NCI-H128 (cell line): ENCODE results near the gene USP10.

Experiments
- DNase-seq: peaks from one replicate; lab custom pipeline; 2025; ENCODE audit not compliant: unreplicated experiment; lab: John Stamatoyannopoulos, UW

USP10 gene

GRCh38 chr16:84768808-84769197 is 69.0 kb downstream of the USP10 start:
- DNase-seq = no peak

- DNase-seq = no peak
These were observed 69.6 kb downstream of the USP10 start for GRCh38 chr16:84769416-84769815.

DNA sequence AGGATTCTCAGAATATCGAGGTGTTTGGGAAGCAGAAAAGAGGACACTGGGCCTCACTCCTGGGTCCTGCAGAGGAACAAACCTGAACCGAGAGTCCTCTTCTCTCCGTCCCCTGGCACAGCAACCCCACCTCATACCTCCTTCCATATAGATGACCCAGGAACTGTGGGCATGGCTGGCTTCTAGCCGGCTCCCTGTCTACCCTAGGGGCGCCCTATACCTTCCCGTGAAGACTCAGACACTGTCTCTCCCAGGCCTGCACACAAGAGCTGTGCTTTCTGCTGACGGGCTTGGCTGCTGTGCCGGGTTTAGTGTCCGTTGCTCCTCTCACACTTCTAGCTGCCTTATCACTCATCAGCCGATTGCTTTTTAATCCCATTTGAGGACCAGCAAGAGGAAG is 73.5 kb downstream of the USP10 start:
- no peak for DNase-seq

GRCh38 chr16:84774810-84775209 is 75.0 kb downstream of the USP10 start:
- no peak for DNase-seq

- DNase-seq = no peak
These were observed 75.5 kb downstream of the USP10 start for GRCh38 chr16:84775262-84775810.

GRCh38 chr16:84777435-84777834 is 77.6 kb downstream of the USP10 start:
- no peak for DNase-seq

- DNase-seq = no peak
These were observed 78.9 kb downstream of the USP10 start for GRCh38 chr16:84778720-84779119.

DNA sequence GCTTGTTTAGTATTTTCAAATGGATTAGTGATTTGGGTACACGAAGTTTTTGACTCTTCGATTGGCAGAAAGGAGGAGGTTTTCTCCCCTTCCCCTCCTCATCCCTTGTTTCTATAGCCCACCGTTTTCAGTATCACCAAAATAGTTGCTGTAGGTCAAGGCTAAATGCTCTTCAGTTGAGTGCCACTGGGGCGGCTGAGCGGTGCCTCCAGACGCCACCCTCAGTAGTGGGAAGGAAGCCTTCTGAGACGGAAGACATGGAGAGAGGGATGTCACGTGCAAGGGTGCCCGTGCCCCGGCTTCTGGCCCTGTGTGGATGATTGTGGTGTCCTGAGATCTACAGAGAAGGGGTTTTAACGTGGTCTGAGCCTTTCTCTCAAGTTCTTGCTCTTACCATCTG is 80.3 kb downstream of the USP10 start:
- no peak for DNase-seq

- DNase-seq = no peak
These were observed 81.0 kb downstream of the USP10 start for GRCh38 chr16:84780544-84781376.

DNA sequence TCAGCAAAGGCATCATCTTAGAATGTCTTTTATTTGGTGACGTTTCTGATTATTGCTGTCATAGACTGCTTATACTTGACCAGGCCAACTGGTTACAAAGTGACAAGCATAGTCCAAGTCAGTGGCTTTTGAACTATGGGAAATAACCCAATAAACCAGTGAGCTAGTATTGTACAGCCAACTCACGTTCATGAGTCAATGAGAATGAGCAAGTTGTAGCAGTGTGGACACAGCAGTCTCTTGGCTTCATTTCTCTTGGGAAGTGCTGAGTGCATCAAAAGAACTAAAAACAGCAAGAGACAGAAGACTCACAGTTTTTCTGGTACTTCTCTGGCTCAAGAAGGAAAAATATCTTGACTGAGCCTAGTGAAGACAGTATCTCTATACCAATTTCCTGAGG is 83.0 kb downstream of the USP10 start:
- no peak for DNase-seq

GRCh38 chr16:84785843-84786581 is 86.2 kb downstream of the USP10 start:
- peak; percentile 52 for DNase-seq

DNA sequence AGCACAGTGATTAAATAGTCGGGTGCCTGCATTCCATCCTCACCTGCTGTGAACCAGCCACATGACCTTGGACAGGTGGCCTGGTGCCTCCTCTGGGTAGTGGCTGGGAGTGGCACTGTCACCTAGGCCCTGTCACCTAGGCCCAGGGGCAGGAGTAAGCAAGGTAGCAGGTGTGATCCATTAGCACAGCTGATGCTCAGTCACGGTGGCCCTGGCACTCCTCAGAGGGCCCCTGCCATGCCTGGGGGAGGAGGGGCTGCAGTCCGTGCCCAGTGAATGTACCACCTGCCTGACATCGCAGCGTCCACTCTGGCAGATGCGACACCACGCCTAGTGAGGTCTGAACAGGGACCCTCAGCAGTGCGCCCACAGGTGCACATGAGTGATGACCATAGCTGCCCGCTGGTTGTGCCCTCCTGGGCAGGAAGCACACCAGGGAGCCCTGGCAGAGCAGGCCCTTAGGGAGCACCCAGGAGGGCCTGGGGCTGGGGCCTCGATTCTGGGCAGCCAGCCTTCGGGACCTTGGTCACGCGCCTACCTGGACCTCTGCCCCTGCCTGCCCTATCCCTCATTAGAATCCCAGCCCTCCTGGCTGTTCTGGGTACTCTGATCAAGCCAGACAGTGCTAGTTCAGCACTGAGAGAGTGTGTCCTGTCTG is 86.9 kb downstream of the USP10 start:
- no peak for DNase-seq

GRCh38 chr16:84787263-84787622 is 87.4 kb downstream of the USP10 start:
- DNase-seq = no peak

- DNase-seq = no peak
These were observed 89.2 kb downstream of the USP10 start for GRCh38 chr16:84788920-84789391.

GRCh38 chr16:84789431-84789830 is 89.6 kb downstream of the USP10 start:
- DNase-seq = no peak

GRCh38 chr16:84790301-84790700 is 90.5 kb downstream of the USP10 start:
- no peak for DNase-seq

DNA sequence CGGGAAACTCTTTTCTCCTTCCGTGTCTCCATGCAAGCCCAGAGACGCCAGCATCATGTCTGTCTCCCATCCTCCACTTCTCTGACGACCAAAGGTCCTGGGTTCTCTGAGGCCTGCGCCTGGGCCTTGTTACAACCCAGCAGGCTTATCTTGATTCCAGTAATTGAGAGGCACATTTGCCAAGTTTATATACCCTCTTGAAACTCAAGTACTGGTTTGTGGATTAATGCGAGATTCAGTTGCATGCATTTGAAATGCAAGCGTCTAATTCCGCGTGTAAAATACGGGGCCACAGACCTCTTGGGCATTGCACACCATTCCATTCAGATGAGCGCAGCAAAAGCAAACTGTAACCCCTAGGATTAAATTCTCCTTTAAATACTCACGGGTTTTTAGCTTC is 91.3 kb downstream of the USP10 start:
- DNase-seq = no peak

- DNase-seq = no peak
These were observed 91.7 kb downstream of the USP10 start for GRCh38 chr16:84791501-84791900.

GRCh38 chr16:84794186-84794585 is 94.4 kb downstream of the USP10 start:
- no peak for DNase-seq

DNA sequence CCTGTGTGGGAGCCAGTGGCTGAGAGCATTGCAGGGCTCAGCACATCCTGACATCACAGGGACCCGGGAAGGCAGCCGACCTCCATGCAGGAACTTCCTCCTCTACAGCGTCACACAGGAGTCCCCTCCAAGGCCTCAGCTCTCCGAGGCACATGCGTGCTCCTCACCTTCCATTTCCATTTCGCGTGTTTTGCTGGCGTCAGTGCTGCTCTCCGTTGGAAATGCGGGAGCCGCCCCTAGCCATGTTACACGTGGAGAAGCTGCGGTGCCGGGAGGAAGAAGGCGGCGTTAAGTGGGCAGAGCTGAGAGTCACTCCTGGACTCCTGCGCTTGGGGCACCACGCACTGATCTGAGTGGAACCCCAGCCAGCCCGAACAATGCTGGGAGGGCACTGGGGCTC is 94.8 kb downstream of the USP10 start:
- DNase-seq = no peak

GRCh38 chr16:84795329-84796053 is 95.7 kb downstream of the USP10 start:
- no peak for DNase-seq
